ENCODE data around the gene JUN. TPM values are rescaled to one million over a fixed set of nuclear protein-coding genes. Genes with fewer than 3 reads are reported as not detected.
A peak's percentile ranks its signal among the peaks of the same experiment; 100 is the strongest.

JUN gene
- polyA plus RNA-seq, 1 of the 3 experiments (the other 2 are of a cell fraction) = 66.5 TPM

GRCh38 chr1:58764294-58764978 lies 19.4 kb downstream of the JUN start (continued):
- TF ChIP-seq TEAD4 (IDR thresholded peaks at IDR 0.05; ENCODE audit: borderline replicate concordance, insufficient read depth) (0 out of 2 replicates have a peak, but pooled peaks have one; percentile 26), RXRA (IDR thresholded peaks at IDR 0.05; ENCODE audit: borderline replicate concordance, low read depth) (no peak), EP300 (IDR thresholded peaks at IDR 0.05; ENCODE audit: borderline replicate concordance in 1 of 2, low read depth in 1 of 2, low read length in 1 of 2) (peak; percentile 10 to 50; a peak in 1 of 4 replicates), NFIC (IDR thresholded peaks at IDR 0.05; ENCODE audit: borderline replicate concordance) (peak; percentile 50; the same call in 1 of the 2 replicates), RCOR1 (IDR thresholded peaks at IDR 0.05; ENCODE audit: low read length) (no peak), USF2 (IDR thresholded peaks at IDR 0.05; ENCODE audit: borderline replicate concordance, low read depth, low read length) (no peak), SIN3A (IDR thresholded peaks at IDR 0.05; ENCODE audit: borderline replicate concordance, low read depth, low read length) (no peak), YY1 (IDR thresholded peaks at IDR 0.05; ENCODE audit: low read depth) (no peak)

- peaks cover 44% of the 10 kb centered on the region for H3F3A ChIP-seq (replicated peaks; ENCODE audit: insufficient read depth)
- H3K27ac ChIP-seq (ENCODE audit: low read depth in 2 of 2, low read length in 1 of 2) = peak overlapping the region; percentile 68 to 99; a peak in 3 of 4 replicates
- no peaks in the 10 kb centered on the region for H3K9me3 ChIP-seq
- CTCF ChIA-PET = no interaction called here
- no peak overlapping the region for H2AFZ ChIP-seq (ENCODE audit: low read depth)
- peak overlapping the region; percentile 77 for H3K4me2 ChIP-seq
- no peak for DNase-seq
- peak overlapping the region; percentile 86 for H3K9ac ChIP-seq
- WGBS (ENCODE audit: low lambda C conversion rate) = 38% methylated on average over 3 of the region's 3 CpGs
- POLR2A ChIA-PET = no interaction called here
- H3K27me3 ChIP-seq (ENCODE audit: insufficient read depth) = no peaks in the 10 kb centered on the region
- H3K9me2 ChIP-seq = no peaks in the 10 kb centered on the region
- peaks cover 0 to 37% of the 10 kb centered on the region in 2 experiments for H3K4me1 ChIP-seq (ENCODE audit: control insufficient read depth in 1 of 2, insufficient read depth in 2 of 2, low read depth in 1 of 2, low read length in 1 of 2)
- H3K79me2 ChIP-seq (ENCODE audit: insufficient read depth) = no peaks in the 10 kb centered on the region
- H4K20me1 ChIP-seq (ENCODE audit: insufficient read depth) = no peaks in the 10 kb centered on the region
- no peaks in the 10 kb centered on the region for H3K36me3 ChIP-seq (replicated peaks in 1 of 2; ENCODE audit: control insufficient read depth in 1 of 2, insufficient read depth in 2 of 2, low read length in 1 of 2)
- H3K4me3 ChIP-seq (ENCODE audit: low read depth in 2 of 2, low read length in 1 of 2) = peak overlapping the region in 1 of 2 experiments; percentile 35; a peak in 1 of 4 replicates
- TF ChIP-seq TEAD4 (IDR thresholded peaks at IDR 0.05; ENCODE audit: borderline replicate concordance, insufficient read depth) (peak; percentile 67), IRF3 (IDR thresholded peaks at IDR 0.05; ENCODE audit: low read depth, low read length) (no peak), RCOR1 (IDR thresholded peaks at IDR 0.05; ENCODE audit: low read length) (no peak), ZBTB33 (IDR thresholded peaks at IDR 0.05; ENCODE audit: borderline replicate concordance, low read depth) (no peak), POLR2AphosphoS5 (IDR thresholded peaks at IDR 0.05; ENCODE audit: low read depth, low read length) (peak; percentile 22; the same call in 1 of the 2 replicates), MAX (IDR thresholded peaks at IDR 0.05; ENCODE audit: low read depth) (no peak), PBX3 (IDR thresholded peaks at IDR 0.05) (peak; percentile 92), TCF12 (IDR thresholded peaks at IDR 0.05) (peak; percentile 72), NFIC (IDR thresholded peaks at IDR 0.05; ENCODE audit: borderline replicate concordance) (peak; percentile 47), JUND (IDR thresholded peaks at IDR 0.05) (peak; percentile 56), TAF1 (IDR thresholded peaks at IDR 0.05; ENCODE audit: borderline replicate concordance, low read depth, low read length) (no peak), SMC3 (IDR thresholded peaks at IDR 0.05; ENCODE audit: low read depth, low read length) (no peak), MEF2A (IDR thresholded peaks at IDR 0.05; ENCODE audit: borderline replicate concordance, low read depth) (no peak), REST (IDR thresholded peaks at IDR 0.05; ENCODE audit: low read depth, low read length) (no peak)
Observed at GRCh38 chr1:58763214-58763613, 20.6 kb downstream of the JUN start.

Measured in SK-N-SH (cell line).